ENCODE measurements around the gene NCOA7.
A peak's percentile ranks its signal among the peaks of the same experiment; 100 is the strongest.

Gene NCOA7

GRCh38 chr6:125950293-125950692 lies 159.5 kb downstream of the NCOA7 start:
- no peak for TF ChIP-seq CTCF (IDR thresholded peaks at IDR 0.05)

GRCh38 chr6:125951323-125951722 lies 160.6 kb downstream of the NCOA7 start:
- TF ChIP-seq CTCF (IDR thresholded peaks at IDR 0.05) = no peak

- TF ChIP-seq CTCF (IDR thresholded peaks at IDR 0.05) = no peak
These were observed 162.2 kb downstream of the NCOA7 start for GRCh38 chr6:125952764-125953501.

- TF ChIP-seq CTCF (IDR thresholded peaks at IDR 0.05) = peak; percentile 45
These were observed 162.7 kb downstream of the NCOA7 start for GRCh38 chr6:125953502-125953875.

GRCh38 chr6:125954735-125955339 lies 164.1 kb downstream of the NCOA7 start:
- TF ChIP-seq CTCF (IDR thresholded peaks at IDR 0.05) = no peak

- TF ChIP-seq CTCF (IDR thresholded peaks at IDR 0.05) = no peak
These were observed 165.2 kb downstream of the NCOA7 start for GRCh38 chr6:125955973-125956372.

GRCh38 chr6:125956506-125957390 lies 166.0 kb downstream of the NCOA7 start, which contains the start of gene HINT3:
Gene HINT3, plus strand, starts transcription at chr6:125956770. Its CDS starts 208 bp downstream, at chr6:125956978.
- peak; percentile 98 for TF ChIP-seq CTCF (IDR thresholded peaks at IDR 0.05)
